ENCODE data around the gene UBE2S. TPM values are rescaled to one million over a fixed set of nuclear protein-coding genes. Genes with fewer than 3 reads are reported as not detected.

UBE2S gene
- polyA plus RNA-seq, 5 donors, result 32.8 to 53.3 (median 35.3) TPM

GRCh38 chr19:55366790-55367189 is 40.8 kb downstream of the UBE2S start:
- DNase-seq, result no peak

GRCh38 chr19:55365964-55366363 is 41.6 kb downstream of the UBE2S start:
- no peak for DNase-seq

- DNase-seq, result no peak
Measured at GRCh38 chr19:55365245-55365644, 42.3 kb downstream of the UBE2S start.

- DNase-seq, result no peak
Measured at GRCh38 chr19:55362990-55363716, 44.4 kb downstream of the UBE2S start, which contains the start of gene GARIN5B. GARIN5B (minus strand) TSS chr19:55363260; CDS start chr19:55363066, 194 bp downstream.

DNA sequence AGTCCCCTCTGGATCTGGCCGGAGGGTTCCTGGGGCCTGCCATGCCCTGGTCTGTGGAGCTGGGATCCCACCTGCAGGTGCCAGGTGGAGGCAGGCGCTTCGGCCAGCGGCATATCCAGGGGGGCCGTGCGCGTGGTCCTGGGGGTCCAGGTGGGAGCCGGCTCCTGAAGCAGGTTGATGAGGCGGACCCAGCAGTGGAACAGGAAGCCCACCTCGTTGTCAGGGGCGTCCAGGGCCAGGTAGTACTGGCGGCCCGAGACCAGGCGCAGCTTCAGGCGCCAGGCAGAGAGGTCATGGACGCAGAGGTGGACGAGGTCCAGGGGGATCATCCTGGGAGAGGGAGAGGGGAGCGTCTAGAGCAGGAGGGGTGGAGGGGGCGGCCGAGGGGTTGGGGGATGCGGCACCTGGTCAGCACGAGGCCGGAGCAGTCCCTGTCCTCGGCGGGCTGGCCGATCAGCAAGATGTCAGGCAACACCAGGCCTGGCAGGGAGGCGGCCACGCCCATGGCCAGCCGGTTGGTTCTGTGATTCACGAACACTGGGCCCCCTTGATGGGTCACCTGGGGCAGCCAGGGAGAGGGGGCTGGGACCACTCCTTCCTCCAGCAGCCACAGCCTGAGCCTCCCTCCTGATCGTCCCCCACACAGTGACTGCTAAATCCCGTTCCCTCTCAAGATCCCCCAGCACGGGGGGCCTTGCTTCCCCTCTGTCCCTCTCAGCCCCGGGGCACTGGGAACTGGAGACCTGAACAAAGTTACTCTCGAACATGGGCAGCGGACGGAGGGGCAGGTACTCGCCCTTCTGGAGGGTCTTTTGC is 45.2 kb downstream of the UBE2S start:
- DNase-seq, result no peak

DNA sequence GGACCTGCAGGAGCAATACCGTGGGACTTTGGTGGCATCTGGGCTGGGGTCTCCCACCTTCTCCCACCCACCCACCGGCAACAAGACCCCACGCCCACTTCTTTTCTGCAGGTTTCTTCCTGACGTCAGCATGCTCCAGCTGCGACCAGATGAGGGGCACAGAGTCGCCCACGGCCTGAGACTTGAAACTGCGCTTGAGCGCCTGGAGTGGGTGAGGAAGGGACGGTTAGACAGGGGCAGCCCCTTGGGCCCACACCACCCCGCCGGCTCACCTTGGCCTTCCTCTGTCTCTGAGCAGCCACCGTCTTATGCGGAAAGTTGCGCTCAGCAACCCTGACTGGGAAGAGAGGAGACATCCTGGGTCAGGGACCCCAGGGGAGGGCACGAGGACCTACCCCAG is 46.7 kb downstream of the UBE2S start:
- no peak for DNase-seq

DNA sequence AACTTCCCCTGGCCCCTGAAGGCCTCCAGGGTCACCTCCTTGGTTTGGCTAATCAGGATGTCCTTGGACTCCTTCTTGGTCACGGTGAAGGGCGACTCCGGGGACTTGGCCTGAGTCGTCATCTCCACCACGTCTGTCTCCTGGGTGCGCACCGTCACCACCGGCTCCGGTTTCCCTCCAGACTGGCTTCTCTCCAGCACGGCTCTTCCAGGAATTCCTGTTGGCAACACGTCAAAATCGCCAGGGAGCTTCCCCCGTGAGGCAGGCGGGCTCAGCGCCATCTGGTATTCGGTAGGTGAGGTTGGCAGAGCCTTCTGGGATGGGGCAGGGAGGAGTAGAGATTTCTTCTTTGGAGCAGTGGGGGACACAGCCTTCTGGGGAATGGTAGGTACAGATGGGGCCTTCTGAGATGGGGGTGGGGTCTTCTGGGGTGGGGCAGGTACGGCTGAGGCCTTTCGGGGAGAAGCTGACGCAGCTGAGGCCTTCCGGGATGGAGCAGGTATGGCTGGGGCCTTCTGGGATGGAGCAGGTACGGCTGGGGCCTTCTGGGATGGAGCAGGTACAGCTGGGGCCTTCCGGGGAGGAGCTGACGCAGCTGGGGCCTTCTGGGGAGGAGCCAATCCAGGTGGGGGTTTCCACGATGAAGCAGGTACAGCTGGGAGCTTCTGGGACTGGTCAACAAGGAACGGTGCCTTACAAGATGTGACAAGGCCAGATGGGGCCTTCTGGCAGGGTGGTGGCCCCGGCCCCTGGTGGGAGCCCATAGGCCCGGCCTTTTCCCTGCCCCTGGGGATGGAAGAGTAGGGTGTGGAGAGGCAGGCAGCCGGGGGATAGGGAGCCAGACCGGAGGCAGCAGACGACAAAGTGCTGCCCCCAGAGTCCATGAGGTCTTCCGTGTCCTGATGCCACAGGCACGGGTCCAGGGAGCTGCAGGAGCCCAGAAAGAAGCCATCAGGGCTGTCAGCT is 48.4 kb downstream of the UBE2S start:
- no peak for DNase-seq

DNA sequence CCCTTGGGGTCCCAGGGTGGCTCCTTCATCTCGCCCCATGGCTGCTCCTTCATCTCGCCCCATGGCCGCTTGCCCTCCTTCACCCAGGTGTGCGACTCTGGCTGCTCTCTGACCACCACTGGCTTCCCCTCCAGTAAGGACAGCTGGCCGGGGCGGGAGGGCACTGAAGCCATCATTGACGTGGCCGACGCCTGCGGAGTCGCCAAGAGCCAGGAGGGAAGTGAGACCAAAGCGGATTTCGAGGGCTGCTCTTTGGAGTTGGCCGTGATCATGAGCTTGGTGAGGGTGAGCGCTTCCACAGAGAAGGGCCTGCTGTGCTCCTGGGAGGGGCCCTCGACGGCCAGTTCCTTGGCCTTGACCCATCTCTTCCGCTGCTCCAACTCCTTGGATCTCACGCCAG is 49.1 kb downstream of the UBE2S start:
- no peak for DNase-seq

DNA sequence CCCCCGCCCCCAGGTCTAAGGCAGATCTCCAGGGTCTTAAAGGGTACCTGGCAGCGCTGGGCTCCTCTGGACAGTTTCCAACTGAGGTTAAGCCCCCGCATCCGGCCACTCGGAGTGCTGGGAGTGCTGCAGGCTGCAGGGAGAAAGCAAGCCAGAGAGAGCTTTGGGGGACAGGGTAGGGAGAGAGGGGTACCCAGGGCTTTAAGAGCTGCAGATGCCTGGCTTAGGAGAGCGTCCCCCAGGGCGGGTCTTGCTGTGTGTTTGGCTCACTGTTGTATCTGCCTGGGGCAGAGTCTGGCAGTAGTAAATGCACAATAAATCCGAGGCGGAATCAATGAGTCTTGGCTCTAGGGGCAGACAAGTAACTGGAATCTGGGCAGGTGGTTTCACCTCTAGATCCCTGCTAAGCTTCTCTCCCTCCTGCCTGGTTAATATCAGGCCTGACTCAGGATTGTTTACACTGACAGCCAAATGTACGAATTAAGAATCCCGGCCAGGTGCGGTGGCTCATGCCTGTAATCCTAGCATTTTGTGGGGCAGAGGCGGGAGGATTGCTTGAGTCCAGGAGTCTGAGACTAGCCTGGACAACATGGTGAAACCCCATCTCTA is 52.3 kb downstream of the UBE2S start:
- DNase-seq, result no peak

GRCh38 chr19:55354698-55355212 is 52.8 kb downstream of the UBE2S start, which contains the start of gene COX6B2:
COX6B2 (minus strand) TSS chr19:55354719; CDS start chr19:55354521, 198 bp downstream.
- DNase-seq, result no peak

- no peak for DNase-seq
Measured at GRCh38 chr19:55353803-55354697, 53.5 kb downstream of the UBE2S start.

DNA sequence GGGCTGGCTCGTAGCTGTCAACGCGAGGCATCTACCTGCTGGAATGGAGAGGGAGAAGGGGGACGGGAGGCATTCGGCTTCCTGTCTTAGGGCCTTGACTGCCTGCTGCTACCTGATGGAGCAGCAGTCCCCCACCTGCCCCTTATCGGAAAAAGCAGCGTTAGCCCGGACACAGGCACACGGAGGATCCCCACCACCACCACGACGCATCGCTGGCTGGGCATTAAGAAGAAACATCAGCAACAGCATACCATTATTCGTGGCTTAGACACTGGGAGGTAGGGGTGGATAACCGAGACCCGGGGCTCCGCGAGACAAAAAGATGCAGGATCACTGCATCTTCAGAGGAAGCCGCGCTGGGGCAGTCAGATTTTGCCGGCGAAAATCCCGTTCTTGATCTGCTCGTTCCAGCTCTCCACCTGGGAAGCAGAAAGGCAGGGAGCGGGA is 54.2 kb downstream of the UBE2S start:
- DNase-seq, result no peak

DNA sequence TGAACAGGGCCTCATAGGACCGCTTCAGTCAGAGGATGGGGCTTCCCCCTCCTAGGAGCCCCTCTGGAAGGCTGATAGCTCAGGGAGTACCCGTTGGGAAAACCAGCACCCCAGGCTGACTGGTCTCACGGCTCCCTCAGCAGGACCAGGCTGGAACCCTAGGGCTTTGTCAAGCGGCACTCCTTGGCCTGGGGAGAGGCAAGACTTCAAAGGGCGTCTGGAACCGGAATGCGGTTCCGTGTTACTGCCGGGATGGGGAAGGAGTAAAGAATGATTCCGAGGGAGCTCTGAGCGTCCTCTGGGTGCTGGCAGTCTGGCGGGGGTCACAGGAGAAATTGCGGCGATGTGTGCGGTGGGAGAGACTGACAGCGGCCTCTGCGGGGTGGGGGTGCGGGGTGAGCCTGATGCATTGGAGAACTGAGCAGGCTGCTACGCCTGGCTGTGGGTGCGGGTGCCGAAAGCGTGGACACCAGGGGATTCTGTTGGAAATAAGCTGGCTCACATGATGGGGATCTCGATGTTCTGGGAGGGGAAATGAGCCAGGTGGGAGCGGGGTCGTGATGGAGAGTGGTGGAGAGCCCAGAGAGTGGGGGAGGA is 54.9 kb downstream of the UBE2S start:
- no peak for DNase-seq

DNA sequence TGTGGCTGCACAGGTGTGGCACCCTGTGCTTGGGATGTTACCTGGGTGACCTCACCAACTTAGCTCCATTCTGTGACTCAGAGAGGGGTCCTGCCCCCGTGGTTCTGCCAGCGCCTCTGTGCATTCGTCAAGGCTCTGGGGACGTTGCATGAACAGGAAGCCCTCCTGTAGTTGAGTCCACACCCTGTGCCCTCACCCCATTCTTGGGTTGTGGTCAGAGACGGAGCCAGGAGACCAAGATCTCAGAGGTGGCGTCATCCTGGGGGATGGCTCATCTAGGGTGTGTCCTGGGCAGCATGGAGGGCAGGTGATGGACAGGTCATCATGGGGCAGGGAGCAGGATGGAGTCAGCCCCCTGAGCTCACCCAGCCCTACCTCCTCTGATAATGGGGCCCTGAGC is 55.5 kb downstream of the UBE2S start:
- DNase-seq, result no peak

DNA sequence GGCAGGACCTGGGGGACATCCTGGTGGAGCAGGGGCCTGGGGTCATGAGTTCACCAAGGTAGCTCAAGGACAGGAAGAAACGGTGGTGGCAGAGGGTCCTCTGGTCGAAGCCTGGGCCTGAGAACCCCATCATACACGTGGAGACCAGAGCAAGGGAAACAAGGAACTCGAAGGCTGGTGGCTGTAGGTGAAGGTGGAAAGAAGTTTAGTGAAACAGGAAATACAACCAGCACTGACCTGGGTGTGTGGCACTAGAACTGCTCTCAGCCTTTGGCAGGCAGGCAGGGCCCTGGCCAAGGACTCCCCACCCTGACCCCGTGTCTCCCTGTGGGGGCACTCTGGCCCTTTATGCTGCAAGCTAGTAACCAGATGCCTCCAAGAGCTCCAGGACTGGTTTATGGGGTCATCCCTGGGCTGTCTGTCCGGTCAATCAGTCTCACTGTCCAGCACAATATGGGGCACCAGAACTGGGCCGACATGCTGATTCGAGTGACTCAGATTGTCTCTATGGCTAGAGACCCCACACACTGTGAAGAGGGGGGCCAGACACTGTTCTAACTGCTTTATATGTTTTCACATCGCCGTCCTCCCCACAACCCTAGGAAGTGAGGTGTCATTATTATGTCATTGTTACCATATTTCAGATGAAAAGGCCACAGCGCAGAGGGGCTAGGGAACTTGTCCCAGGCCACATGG is 56.8 kb downstream of the UBE2S start:
- DNase-seq, result no peak
